Cardiac muscle cell (in vitro differentiated cells and primary cell): ENCODE results near the gene OTULIN. TPM values are rescaled to one million over a fixed set of nuclear protein-coding genes. Genes with fewer than 3 reads are reported as not detected.

Source experiments
- DNase-seq, 2 donors: peaks; one replicate each; pipeline versions ENCODE4 v3.0.0 to v3.0.0-alpha.2; 2010 to 2017; ENCODE audit warnings: low read depth in 1 of 2, low spot score in 1 of 2
- H3K27ac ChIP-seq: fragments of 200-600 bp; sonication (generic); 2 replicates; pipeline ENCODE4 v1.5.1; 2016
- H3K27me3 ChIP-seq: fragments of 200-600 bp; sonication (generic); 2 replicates; pipeline ENCODE4 v1.6.0; 2016; ENCODE audit warnings: control low read depth
- H3K36me3 ChIP-seq: fragments of 200-600 bp; sonication (generic); 2 replicates; pipeline ENCODE4 v1.5.1; 2016; ENCODE audit warnings: control low read depth
- H3K4me1 ChIP-seq: fragments of 200-600 bp; sonication (generic); 2 replicates; pipeline ENCODE4 v1.8.1; 2017; ENCODE audit warnings: low read depth, mild to moderate bottlenecking, mixed run types
- H3K4me3 ChIP-seq: fragments of 200-600 bp; sonication (generic); 2 replicates; pipeline ENCODE4 v1.5.1; 2016; ENCODE audit warnings: mild to moderate bottlenecking
- H3K9me3 ChIP-seq: fragments of 200-600 bp; sonication (generic); 2 replicates; pipeline ENCODE4 v1.5.1; 2017; ENCODE audit warnings: low read depth, mild to moderate bottlenecking, control low read depth
- polyA plus RNA-seq: library from polyadenylated mRNA; unstranded; fragments of >200 nt; fragmentation: Nextera tagmentation; extraction: Ambion mirVana; gene quantifications from 2 replicates; pipeline ENCODE4 v1.2.1, GENCODE V29; 2016
- total RNA-seq: library from RNA; depleted of rRNA; stranded (reverse); fragments of >200 nt; gene quantifications from 2 replicates; pipeline ENCODE4 v1.2.3, GENCODE V29; 2016
- TF ChIP-seq, protein P1 (sequence below): IDR thresholded peaks from 2 replicates; pipeline ENCODE4 v1.5.1; 2012; ENCODE audit warnings: low read depth, mild to moderate bottlenecking, low read length

Gene OTULIN
- total and polyA plus RNA-seq, 2 experiments from 2014 or later = 17.1 to 31.2 TPM

DNA sequence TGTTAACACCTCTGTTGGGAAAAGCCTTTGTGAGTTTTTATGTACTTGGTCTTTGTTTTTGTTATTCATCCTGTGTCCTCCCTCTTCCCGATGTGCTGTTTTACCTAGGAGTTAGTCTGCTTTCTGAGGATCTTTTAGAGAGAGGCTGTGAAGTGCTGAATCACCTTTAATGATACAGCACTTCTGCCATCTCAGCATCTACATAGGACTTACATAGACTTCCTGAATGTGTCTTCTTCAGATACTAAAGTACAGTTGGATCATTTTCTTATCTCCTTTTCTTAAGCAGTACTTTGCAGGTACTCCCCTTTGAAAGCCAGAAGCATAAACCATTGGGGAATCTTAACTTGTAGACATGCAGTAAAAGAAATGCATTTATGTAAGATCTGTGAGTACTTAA, 31.5 kb downstream of the OTULIN start:
- DNase-seq = no peak
- Histone ChIP-seq H3K4me3 (no peak overlapping the region), H3K4me1 (peaks cover 7% of the 10 kb centered on the region), H3K9me3 (no peaks in the 10 kb centered on the region), H3K27me3 (no peaks in the 10 kb centered on the region), H3K27ac (no peak overlapping the region), H3K36me3 (peaks cover 12% of the 10 kb centered on the region)
- TF ChIP-seq, protein P1, sequence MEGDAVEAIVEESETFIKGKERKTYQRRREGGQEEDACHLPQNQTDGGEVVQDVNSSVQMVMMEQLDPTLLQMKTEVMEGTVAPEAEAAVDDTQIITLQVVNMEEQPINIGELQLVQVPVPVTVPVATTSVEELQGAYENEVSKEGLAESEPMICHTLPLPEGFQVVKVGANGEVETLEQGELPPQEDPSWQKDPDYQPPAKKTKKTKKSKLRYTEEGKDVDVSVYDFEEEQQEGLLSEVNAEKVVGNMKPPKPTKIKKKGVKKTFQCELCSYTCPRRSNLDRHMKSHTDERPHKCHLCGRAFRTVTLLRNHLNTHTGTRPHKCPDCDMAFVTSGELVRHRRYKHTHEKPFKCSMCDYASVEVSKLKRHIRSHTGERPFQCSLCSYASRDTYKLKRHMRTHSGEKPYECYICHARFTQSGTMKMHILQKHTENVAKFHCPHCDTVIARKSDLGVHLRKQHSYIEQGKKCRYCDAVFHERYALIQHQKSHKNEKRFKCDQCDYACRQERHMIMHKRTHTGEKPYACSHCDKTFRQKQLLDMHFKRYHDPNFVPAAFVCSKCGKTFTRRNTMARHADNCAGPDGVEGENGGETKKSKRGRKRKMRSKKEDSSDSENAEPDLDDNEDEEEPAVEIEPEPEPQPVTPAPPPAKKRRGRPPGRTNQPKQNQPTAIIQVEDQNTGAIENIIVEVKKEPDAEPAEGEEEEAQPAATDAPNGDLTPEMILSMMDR = no peak

DNA sequence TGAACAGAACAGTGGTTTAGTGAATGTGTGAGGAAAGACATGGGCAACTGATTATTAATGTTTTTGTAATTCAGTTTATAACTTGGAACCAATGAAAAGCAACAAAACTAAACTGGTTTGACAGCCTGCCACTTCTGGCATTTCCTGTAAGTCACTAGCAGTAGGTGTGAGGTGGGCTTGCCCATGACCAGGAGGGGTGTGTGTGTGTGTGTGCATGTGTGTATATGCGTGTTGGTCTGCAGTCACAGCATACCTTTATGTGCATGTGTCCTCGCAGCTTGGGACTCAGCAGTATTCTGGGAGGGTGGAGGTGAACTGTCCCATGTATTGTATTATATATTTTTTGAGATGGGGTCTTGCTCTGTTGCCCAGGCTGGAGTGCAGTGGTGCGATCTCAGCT, 32.3 kb downstream of the OTULIN start:
- TF ChIP-seq, protein P1 = no peak
- Histone ChIP-seq H3K27ac (no peak overlapping the region), H3K27me3 (no peaks in the 10 kb centered on the region), H3K4me3 (no peak overlapping the region), H3K9me3 (no peaks in the 10 kb centered on the region), H3K36me3 (peaks cover 12% of the 10 kb centered on the region), H3K4me1 (peaks cover 7% of the 10 kb centered on the region)
- no peak for DNase-seq

DNA sequence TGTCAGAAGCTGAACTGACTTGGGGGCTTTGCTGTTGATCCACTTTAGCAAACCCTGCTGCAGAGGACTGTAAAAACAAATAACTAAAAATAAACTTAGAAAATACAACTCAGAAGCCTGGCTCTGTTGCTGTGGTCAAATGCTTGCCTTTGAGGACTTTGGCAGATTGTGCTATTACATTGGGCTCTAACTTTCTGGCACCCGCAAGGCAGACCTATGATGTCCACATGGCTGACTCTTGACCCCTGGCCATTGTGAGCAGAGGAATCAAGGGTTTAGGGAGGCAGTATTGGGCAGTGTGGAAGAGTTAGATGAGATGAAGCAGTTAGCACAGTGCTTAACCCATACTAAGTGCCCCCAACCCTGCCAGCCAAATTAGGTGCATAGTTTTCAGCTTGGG, 34.0 kb downstream of the OTULIN start:
- H3K36me3 ChIP-seq = peaks cover 7% of the 10 kb centered on the region
- H3K27ac ChIP-seq = no peak overlapping the region
- H3K4me1 ChIP-seq = peaks cover 7% of the 10 kb centered on the region
- H3K4me3 ChIP-seq = no peak overlapping the region
- H3K9me3 ChIP-seq = no peaks in the 10 kb centered on the region
- TF ChIP-seq, protein P1 = no peak
- no peak for DNase-seq
- H3K27me3 ChIP-seq = no peaks in the 10 kb centered on the region

DNA sequence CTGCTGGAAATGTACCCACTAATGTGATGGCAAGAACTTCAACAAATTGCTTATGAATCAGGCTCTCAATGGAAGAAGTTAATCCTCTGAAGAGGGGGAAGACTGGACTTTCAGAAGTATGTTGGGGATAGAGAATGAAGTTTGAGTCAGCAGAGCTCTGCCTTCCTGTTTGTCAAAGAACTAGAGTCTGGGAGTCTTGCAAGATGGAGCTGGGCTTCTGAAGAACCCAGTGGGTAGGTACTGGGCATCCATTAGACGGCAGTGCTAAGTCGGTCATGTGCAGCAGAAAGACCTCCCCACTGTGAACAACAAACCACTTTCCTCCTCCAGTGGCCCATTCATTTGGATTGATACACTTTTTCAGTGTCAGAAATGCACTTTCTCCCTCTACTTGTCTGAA, 34.6 kb downstream of the OTULIN start:
- no peaks in the 10 kb centered on the region for H3K27me3 ChIP-seq
- no peak overlapping the region for H3K4me3 ChIP-seq
- no peak overlapping the region for H3K27ac ChIP-seq
- H3K9me3 ChIP-seq = no peaks in the 10 kb centered on the region
- no peak for DNase-seq
- peaks cover 7% of the 10 kb centered on the region for H3K4me1 ChIP-seq
- peaks cover under 1% of the 10 kb centered on the region for H3K36me3 ChIP-seq
- TF ChIP-seq, protein P1 = no peak

DNA sequence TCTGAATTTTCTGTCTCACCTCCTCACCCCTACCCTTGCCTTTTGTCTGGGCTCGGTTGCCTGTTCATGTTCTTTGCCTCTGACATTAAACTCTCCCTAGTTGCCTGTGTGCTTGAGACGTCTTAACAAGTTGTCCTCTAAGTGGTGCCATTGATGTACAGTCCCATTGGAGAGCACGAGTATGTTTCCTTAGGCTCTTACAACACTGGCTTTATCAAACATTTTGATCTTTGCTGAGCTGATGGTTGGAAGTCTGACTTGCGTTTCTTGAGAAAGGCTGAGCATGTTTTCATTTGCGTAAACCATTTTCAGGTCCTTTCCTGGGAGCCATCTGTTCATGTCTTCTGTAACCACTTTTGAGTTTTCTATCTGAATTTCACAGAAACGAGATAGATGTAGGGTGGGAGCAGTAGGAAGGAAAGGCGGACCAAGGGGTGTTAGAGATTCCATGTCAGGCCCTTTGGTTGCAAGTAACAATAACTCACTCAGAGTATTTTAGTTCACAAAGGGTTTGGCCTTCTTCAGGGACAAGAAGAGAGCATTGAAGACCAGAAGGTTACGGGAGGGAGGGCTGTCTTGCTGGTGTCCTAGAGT, 35.4 kb downstream of the OTULIN start:
- no peaks in the 10 kb centered on the region for H3K9me3 ChIP-seq
- H3K27me3 ChIP-seq = no peaks in the 10 kb centered on the region
- TF ChIP-seq, protein P1 = no peak
- no peak for DNase-seq
- no peak overlapping the region for H3K27ac ChIP-seq
- H3K36me3 ChIP-seq = no peaks in the 10 kb centered on the region
- H3K4me1 ChIP-seq = peaks cover 6% of the 10 kb centered on the region
- H3K4me3 ChIP-seq = no peak overlapping the region
